Activated T-cell treated with anti-CD3 and anti-CD28 coated beads for 24 hours (primary cell): ENCODE results near the gene CEP135.

ENCODE experiments used
- DNase-seq: peaks from one replicate; pipeline ENCODE4 v3.0.0-alpha.2; 2020; ENCODE audit warnings: low read depth

Gene CEP135

DNA sequence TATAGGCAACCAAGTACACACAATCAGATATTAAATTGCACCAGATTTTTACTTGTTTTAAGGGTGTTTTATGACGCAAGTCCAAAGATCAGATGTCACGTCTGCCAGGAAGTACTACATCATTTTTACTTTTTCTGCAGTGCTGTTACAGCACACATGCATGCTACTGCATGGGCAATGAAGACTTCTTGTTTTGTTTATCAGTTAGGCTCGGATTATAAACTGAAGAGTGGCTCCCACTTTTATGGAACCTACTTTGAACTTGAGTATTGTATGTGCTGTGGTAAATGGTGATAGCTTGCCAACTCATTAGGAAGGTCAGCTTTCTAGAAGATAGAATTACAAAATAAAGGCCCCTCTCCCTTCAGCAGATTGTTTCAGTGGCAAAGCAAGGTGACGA, 131.6 kb downstream of the CEP135 start:
- no peak for DNase-seq

DNA sequence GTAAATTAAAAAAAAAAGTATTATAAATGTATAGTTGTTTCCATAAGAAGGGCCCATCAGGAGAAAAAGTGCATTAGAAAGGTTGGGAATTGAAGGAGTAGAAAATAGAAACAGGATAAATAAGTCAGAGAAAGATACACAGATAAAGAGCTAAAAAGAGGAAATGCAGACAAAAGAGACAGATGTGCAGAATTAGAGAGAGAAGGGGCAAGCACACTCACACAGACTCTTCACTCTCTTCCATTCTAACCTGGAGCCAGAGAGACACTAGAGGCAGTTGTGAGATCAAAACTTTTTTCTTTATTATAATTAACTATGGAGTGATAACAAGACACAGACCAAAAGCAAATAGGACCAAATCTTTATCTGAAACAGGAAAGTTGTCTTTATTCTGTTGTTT, 134.1 kb downstream of the CEP135 start:
- no peak for DNase-seq
